ENCODE data around the gene GIMAP6.
"Not testable (repeated sequence)": the region's sequence is repeated elsewhere in the genome, so short reads cannot be mapped to it uniquely, and the experiment has no call there.

DNA sequence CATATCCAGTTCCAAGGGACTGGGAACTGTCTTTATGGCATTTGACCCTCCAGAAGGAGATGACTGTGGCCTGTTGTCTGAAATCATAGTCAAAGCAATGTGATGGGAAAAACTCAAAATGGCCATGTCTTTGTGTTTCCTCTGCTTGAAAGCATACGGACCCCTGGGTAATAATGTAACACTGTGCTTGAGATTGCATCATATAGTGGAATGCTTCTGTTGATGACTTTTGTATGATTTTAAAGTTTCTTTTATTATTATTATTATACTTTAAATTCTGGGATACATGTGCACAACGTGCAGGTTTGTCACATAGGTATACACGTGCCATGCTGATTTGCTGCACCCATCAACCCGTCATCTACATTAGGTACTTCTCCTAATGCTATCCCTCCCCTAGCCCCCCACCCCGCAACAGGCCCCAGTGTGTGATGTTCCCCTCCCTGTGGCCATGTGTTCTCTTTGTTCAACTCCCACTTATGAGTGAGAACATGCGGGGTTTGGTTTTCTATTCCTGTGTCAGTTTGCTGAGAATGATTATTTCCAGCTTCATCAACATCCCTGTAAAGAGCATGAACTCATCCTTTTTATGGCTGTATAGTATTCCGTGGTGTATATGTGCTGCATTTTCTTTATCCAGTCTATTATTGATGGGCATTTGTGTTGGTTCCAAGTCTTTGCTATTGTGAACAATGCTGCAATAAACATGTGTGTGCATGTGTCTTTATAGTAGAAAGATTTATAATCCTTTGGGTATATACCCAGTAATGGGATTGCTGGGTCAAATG lies 39.8 kb upstream of the GIMAP6 start:
- not testable (repeated sequence) for TF ChIP-seq POLR2A, EP300 (IDR thresholded peaks at IDR 0.05)
